BE2C (cell line): ENCODE results near the gene SH3PXD2B.

ENCODE experiments used
- DNase-seq: peaks from one replicate; pipeline ENCODE4 v3.0.0-alpha.2; 2020
- H3K27me3 ChIP-seq: fragments of 250-450 bp; sonication (Bioruptor Pico); 2 replicates; pipeline ENCODE4 v1.5.1; 2020; ENCODE audit warnings: mild to moderate bottlenecking
- H3K36me3 ChIP-seq: fragments of 250-450 bp; sonication (Bioruptor Pico); 2 replicates; pipeline ENCODE4 v1.5.1; 2020; ENCODE audit warnings: mild to moderate bottlenecking
- H3K4me1 ChIP-seq: fragments of 250-450 bp; sonication (Bioruptor Pico); 2 replicates; pipeline ENCODE4 v1.5.1; 2020
- H3K4me3 ChIP-seq: 2 replicates; pipeline ENCODE4 v1.5.1; 2011; ENCODE audit warnings: low read depth, low read length
- H3K9me3 ChIP-seq: fragments of 250-450 bp; sonication (Bioruptor Pico); 2 replicates; pipeline ENCODE4 v1.5.1; 2020
- CTCF ChIP-seq: IDR thresholded peaks from 2 replicates; pipeline ENCODE4 v1.5.1; 2012; ENCODE audit warnings: mild to moderate bottlenecking, low read depth, low read length

The SH3PXD2B gene

DNA sequence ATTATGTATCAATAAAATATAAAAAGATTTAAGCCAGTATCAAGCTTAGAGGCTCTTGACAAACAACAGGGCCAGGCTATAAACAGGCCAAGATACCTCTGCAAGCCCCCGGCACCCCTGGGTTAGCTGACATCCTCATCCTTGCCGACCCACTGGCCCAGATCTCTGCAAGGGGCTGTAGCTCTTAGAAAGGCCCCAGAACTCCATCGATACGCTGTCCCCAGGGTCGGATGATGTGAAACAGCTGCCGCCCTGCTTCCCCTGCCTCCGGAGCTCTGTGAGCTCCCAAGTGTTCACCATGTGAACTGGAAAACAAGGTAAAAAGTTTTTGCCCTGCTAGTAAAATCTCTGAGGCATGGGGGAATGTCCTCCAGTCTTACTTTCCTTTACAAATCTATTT lies 20.1 kb downstream of the SH3PXD2B start:
- Histone ChIP-seq H3K27me3 (no peaks in the 10 kb centered on the region), H3K36me3 (no peaks in the 10 kb centered on the region), H3K9me3 (no peaks in the 10 kb centered on the region), H3K4me3 (no peak overlapping the region), H3K4me1 (peaks cover 18% of the 10 kb centered on the region)
- DNase-seq = peak; percentile 25
- TF ChIP-seq CTCF = no peak

GRCh38 chr5:172433513-172433912 lies 20.8 kb downstream of the SH3PXD2B start:
- no peak for DNase-seq
- no peaks in the 10 kb centered on the region for H3K27me3 ChIP-seq
- peaks cover 17% of the 10 kb centered on the region for H3K4me1 ChIP-seq
- H3K9me3 ChIP-seq = no peaks in the 10 kb centered on the region
- no peak overlapping the region for H3K4me3 ChIP-seq
- TF ChIP-seq CTCF = no peak
- H3K36me3 ChIP-seq = no peaks in the 10 kb centered on the region

DNA sequence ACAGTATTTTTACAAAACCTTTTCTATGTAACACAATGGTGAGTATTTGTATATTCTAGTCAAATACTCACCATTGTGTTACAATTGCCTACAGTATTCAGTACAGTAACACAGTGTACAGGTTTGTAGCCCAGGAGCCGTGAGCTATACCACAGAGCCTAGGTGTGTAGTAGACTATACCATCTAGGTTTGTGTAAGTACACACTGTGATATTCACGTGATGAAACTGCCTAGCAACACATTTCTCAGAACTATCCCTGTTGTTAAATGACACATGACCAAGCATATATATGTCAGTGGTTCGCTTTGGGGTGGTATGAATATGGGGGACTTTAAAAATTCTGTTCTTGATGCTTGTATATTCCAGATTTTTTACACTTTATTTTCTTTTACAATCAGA lies 21.3 kb downstream of the SH3PXD2B start:
- DNase-seq = no peak
- peaks cover 13% of the 10 kb centered on the region for H3K4me1 ChIP-seq
- H3K4me3 ChIP-seq = no peak overlapping the region
- no peaks in the 10 kb centered on the region for H3K36me3 ChIP-seq
- H3K9me3 ChIP-seq = no peaks in the 10 kb centered on the region
- TF ChIP-seq CTCF = no peak
- no peaks in the 10 kb centered on the region for H3K27me3 ChIP-seq

GRCh38 chr5:172430354-172430753 lies 24.0 kb downstream of the SH3PXD2B start:
- H3K9me3 ChIP-seq = no peaks in the 10 kb centered on the region
- no peak for DNase-seq
- no peaks in the 10 kb centered on the region for H3K27me3 ChIP-seq
- H3K4me3 ChIP-seq = no peak overlapping the region
- no peaks in the 10 kb centered on the region for H3K36me3 ChIP-seq
- no peak for TF ChIP-seq CTCF
- H3K4me1 ChIP-seq = no peaks in the 10 kb centered on the region; the same call in 1 of the 2 replicates

- Histone ChIP-seq H3K27me3 (no peaks in the 10 kb centered on the region), H3K4me3 (no peak overlapping the region), H3K36me3 (no peaks in the 10 kb centered on the region), H3K9me3 (no peaks in the 10 kb centered on the region), H3K4me1 (no peaks in the 10 kb centered on the region; the same call in 1 of the 2 replicates)
- DNase-seq = no peak
- no peak for TF ChIP-seq CTCF
Observed at GRCh38 chr5:172429201-172429940, 25.0 kb downstream of the SH3PXD2B start.
